Thyroid gland (tissue), 4 donors: Measurements from ENCODE around the gene HOXD8.

Source experiments
- POLR2A ChIP-seq, 2 donors: fragments of 450-650 bp; IDR thresholded peaks; one replicate each; pipeline ENCODE4 v1.6.1; 2017; ENCODE audit warnings: antibody characterized with exemption in 2 of 2, mild to moderate bottlenecking in 2 of 2, moderate library complexity in 1 of 2
- TF ChIP-seq, protein P1 (sequence below), 6 experiments: fragments of 200-600 bp in 3 of 6; fragments of 450-650 bp in 3 of 6; sonication (generic) in 3 of 6; IDR thresholded peaks; one replicate each; pipeline ENCODE4 v1.5.1; 2016 to 2019; ENCODE audit warnings: antibody characterized with exemption in 6 of 6, mild to moderate bottlenecking in 2 of 6, inconsistent platforms in 1 of 6, moderate library complexity in 1 of 6

- TF ChIP-seq, protein P1, sequence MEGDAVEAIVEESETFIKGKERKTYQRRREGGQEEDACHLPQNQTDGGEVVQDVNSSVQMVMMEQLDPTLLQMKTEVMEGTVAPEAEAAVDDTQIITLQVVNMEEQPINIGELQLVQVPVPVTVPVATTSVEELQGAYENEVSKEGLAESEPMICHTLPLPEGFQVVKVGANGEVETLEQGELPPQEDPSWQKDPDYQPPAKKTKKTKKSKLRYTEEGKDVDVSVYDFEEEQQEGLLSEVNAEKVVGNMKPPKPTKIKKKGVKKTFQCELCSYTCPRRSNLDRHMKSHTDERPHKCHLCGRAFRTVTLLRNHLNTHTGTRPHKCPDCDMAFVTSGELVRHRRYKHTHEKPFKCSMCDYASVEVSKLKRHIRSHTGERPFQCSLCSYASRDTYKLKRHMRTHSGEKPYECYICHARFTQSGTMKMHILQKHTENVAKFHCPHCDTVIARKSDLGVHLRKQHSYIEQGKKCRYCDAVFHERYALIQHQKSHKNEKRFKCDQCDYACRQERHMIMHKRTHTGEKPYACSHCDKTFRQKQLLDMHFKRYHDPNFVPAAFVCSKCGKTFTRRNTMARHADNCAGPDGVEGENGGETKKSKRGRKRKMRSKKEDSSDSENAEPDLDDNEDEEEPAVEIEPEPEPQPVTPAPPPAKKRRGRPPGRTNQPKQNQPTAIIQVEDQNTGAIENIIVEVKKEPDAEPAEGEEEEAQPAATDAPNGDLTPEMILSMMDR (IDR thresholded peaks at IDR 0.05), result no peak
- TF ChIP-seq POLR2A (IDR thresholded peaks at IDR 0.05), result no peak
These were observed 28.1 kb downstream of the HOXD8 start for GRCh38 chr2:176157499-176158185.
